ENCODE data around the gene PKD1L1.

Gene PKD1L1

GRCh38 chr7:47782792-47783191 lies 165.5 kb downstream of the PKD1L1 start:
- TF ChIP-seq TEAD4 (IDR thresholded peaks at IDR 0.05), result peak; percentile 47; the same call in 1 of the 2 replicates
- no peak for TF ChIP-seq CREB1 (IDR thresholded peaks at IDR 0.05; ENCODE audit: low read depth)
- no peak for TF ChIP-seq YY1 (IDR thresholded peaks at IDR 0.05; ENCODE audit: low read depth)
- no peak for TF ChIP-seq NFIC (IDR thresholded peaks at IDR 0.05)
- 0 out of 2 replicates have a peak, but pooled peaks have one; percentile 29 for TF ChIP-seq EP300 (IDR thresholded peaks at IDR 0.05; ENCODE audit: borderline replicate concordance)
- TF ChIP-seq EGR1 (IDR thresholded peaks at IDR 0.05), result no peak
- no peak for TF ChIP-seq FOXM1 (IDR thresholded peaks at IDR 0.05; ENCODE audit: borderline replicate concordance, low read depth)

- TF ChIP-seq, protein P1, sequence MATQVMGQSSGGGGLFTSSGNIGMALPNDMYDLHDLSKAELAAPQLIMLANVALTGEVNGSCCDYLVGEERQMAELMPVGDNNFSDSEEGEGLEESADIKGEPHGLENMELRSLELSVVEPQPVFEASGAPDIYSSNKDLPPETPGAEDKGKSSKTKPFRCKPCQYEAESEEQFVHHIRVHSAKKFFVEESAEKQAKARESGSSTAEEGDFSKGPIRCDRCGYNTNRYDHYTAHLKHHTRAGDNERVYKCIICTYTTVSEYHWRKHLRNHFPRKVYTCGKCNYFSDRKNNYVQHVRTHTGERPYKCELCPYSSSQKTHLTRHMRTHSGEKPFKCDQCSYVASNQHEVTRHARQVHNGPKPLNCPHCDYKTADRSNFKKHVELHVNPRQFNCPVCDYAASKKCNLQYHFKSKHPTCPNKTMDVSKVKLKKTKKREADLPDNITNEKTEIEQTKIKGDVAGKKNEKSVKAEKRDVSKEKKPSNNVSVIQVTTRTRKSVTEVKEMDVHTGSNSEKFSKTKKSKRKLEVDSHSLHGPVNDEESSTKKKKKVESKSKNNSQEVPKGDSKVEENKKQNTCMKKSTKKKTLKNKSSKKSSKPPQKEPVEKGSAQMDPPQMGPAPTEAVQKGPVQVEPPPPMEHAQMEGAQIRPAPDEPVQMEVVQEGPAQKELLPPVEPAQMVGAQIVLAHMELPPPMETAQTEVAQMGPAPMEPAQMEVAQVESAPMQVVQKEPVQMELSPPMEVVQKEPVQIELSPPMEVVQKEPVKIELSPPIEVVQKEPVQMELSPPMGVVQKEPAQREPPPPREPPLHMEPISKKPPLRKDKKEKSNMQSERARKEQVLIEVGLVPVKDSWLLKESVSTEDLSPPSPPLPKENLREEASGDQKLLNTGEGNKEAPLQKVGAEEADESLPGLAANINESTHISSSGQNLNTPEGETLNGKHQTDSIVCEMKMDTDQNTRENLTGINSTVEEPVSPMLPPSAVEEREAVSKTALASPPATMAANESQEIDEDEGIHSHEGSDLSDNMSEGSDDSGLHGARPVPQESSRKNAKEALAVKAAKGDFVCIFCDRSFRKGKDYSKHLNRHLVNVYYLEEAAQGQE (IDR thresholded peaks at IDR 0.05; ENCODE audit: low read depth), result no peak
- TF ChIP-seq ZBTB7A (IDR thresholded peaks at IDR 0.05; ENCODE audit: low read depth), result no peak
- no peak for TF ChIP-seq EGR1 (IDR thresholded peaks at IDR 0.05)
- no peak for TF ChIP-seq FOXM1 (IDR thresholded peaks at IDR 0.05; ENCODE audit: borderline replicate concordance, low read depth)
- no peak for TF ChIP-seq CEBPB (IDR thresholded peaks at IDR 0.05)
- TF ChIP-seq TCF12 (IDR thresholded peaks at IDR 0.05; ENCODE audit: low read depth), result no peak
- TF ChIP-seq CREB1 (IDR thresholded peaks at IDR 0.05; ENCODE audit: low read depth), result no peak
- TF ChIP-seq TAF1 (IDR thresholded peaks at IDR 0.05; ENCODE audit: low read depth), result no peak
- no peak for TF ChIP-seq MAX (IDR thresholded peaks at IDR 0.05)
- TF ChIP-seq NFIC (IDR thresholded peaks at IDR 0.05), result no peak
- TF ChIP-seq YY1 (IDR thresholded peaks at IDR 0.05; ENCODE audit: low read depth), result no peak
- TF ChIP-seq RAD21 (IDR thresholded peaks at IDR 0.05; ENCODE audit: low read depth), result no peak
- TF ChIP-seq EP300 (IDR thresholded peaks at IDR 0.05; ENCODE audit: borderline replicate concordance), result no peak
- TF ChIP-seq, protein P2, sequence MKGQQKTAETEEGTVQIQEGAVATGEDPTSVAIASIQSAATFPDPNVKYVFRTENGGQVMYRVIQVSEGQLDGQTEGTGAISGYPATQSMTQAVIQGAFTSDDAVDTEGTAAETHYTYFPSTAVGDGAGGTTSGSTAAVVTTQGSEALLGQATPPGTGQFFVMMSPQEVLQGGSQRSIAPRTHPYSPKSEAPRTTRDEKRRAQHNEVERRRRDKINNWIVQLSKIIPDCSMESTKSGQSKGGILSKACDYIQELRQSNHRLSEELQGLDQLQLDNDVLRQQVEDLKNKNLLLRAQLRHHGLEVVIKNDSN (IDR thresholded peaks at IDR 0.05), result no peak
- no peak for TF ChIP-seq TEAD4 (IDR thresholded peaks at IDR 0.05)
These were observed 166.2 kb downstream of the PKD1L1 start for GRCh38 chr7:47782022-47782421.

DNA sequence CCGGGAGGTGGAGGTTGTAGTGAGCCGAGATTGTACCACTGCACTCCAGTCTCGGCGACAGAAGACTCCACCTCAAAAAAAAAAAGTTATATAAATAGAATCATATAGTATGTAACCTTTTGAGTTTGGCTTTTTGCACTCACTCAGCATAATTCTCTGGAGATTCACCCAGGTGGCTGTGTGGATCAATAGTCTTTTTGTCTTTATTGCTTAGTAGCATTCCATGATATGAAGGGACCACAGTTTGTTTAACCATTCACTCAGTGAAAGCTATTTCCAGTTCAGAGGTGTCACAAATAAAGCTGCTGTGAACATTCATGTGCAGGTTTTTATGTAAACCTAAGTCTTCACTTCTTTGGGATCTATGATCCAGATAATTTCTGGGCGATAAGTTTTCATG lies 167.7 kb downstream of the PKD1L1 start:
- no peak for TF ChIP-seq TEAD4 (IDR thresholded peaks at IDR 0.05)
- TF ChIP-seq MAX (IDR thresholded peaks at IDR 0.05), result no peak
- no peak for TF ChIP-seq CREB1 (IDR thresholded peaks at IDR 0.05; ENCODE audit: low read depth)
- no peak for TF ChIP-seq NFIC (IDR thresholded peaks at IDR 0.05)
- TF ChIP-seq, protein P2 (IDR thresholded peaks at IDR 0.05), result no peak
- TF ChIP-seq EP300 (IDR thresholded peaks at IDR 0.05; ENCODE audit: borderline replicate concordance), result no peak
- no peak for TF ChIP-seq RAD21 (IDR thresholded peaks at IDR 0.05; ENCODE audit: low read depth)
- TF ChIP-seq TAF1 (IDR thresholded peaks at IDR 0.05; ENCODE audit: low read depth), result no peak
- no peak for TF ChIP-seq FOXM1 (IDR thresholded peaks at IDR 0.05; ENCODE audit: borderline replicate concordance, low read depth)
- TF ChIP-seq YY1 (IDR thresholded peaks at IDR 0.05; ENCODE audit: low read depth), result no peak
- TF ChIP-seq TCF12 (IDR thresholded peaks at IDR 0.05; ENCODE audit: low read depth), result no peak
- no peak for TF ChIP-seq ZBTB7A (IDR thresholded peaks at IDR 0.05; ENCODE audit: low read depth)

GRCh38 chr7:47779341-47779771 lies 168.9 kb downstream of the PKD1L1 start:
- TF ChIP-seq EP300 (IDR thresholded peaks at IDR 0.05; ENCODE audit: borderline replicate concordance) (no peak), MAX (IDR thresholded peaks at IDR 0.05) (no peak), CEBPB (IDR thresholded peaks at IDR 0.05) (no peak), EGR1 (IDR thresholded peaks at IDR 0.05) (no peak), CREB1 (IDR thresholded peaks at IDR 0.05; ENCODE audit: low read depth) (no peak), TAF1 (IDR thresholded peaks at IDR 0.05; ENCODE audit: low read depth) (no peak), TEAD4 (IDR thresholded peaks at IDR 0.05) (no peak), TCF12 (IDR thresholded peaks at IDR 0.05; ENCODE audit: low read depth) (no peak), YY1 (IDR thresholded peaks at IDR 0.05; ENCODE audit: low read depth) (no peak), FOXM1 (IDR thresholded peaks at IDR 0.05; ENCODE audit: borderline replicate concordance, low read depth) (no peak), RAD21 (IDR thresholded peaks at IDR 0.05; ENCODE audit: low read depth) (no peak), NFIC (IDR thresholded peaks at IDR 0.05) (no peak), ZBTB7A (IDR thresholded peaks at IDR 0.05; ENCODE audit: low read depth) (no peak)
- TF ChIP-seq, protein P2 (IDR thresholded peaks at IDR 0.05), result no peak
- TF ChIP-seq, protein P1 (IDR thresholded peaks at IDR 0.05; ENCODE audit: low read depth), result no peak

DNA sequence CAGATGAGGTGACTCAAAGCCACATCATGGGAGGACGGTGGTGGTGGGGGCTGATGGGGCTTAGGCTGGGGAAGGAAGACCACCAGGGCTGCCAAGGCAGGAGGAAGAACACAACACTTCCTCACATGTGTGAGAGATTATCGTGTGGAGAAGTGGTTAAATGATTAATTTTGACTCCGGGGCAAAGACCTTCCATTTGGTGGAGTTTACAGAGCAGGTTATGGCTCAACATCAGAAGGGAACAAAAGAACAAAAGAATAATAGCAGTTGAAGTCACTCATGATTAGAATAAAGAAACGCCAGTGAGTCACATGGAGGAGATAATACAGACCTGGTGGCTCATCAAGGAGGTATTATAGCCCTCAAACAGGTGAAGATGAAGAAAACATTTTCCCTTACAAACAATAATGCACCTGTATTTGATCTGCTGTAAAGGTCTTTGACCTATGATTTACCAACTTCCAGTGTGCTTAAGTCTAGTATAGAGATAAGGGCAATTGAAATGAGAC lies 170.1 kb downstream of the PKD1L1 start:
- no peak for TF ChIP-seq MAX (IDR thresholded peaks at IDR 0.05)
- no peak for TF ChIP-seq TAF1 (IDR thresholded peaks at IDR 0.05; ENCODE audit: low read depth)
- TF ChIP-seq, protein P1 (IDR thresholded peaks at IDR 0.05; ENCODE audit: low read depth), result no peak
- TF ChIP-seq EGR1 (IDR thresholded peaks at IDR 0.05), result no peak
- TF ChIP-seq, protein P2 (IDR thresholded peaks at IDR 0.05), result no peak
- no peak for TF ChIP-seq YY1 (IDR thresholded peaks at IDR 0.05; ENCODE audit: low read depth)
- TF ChIP-seq CEBPB (IDR thresholded peaks at IDR 0.05), result no peak
- no peak for TF ChIP-seq CREB1 (IDR thresholded peaks at IDR 0.05; ENCODE audit: low read depth)
- no peak for TF ChIP-seq FOXM1 (IDR thresholded peaks at IDR 0.05; ENCODE audit: borderline replicate concordance, low read depth)
- no peak for TF ChIP-seq RAD21 (IDR thresholded peaks at IDR 0.05; ENCODE audit: low read depth)
- TF ChIP-seq EP300 (IDR thresholded peaks at IDR 0.05; ENCODE audit: borderline replicate concordance), result no peak
- no peak for TF ChIP-seq ZBTB7A (IDR thresholded peaks at IDR 0.05; ENCODE audit: low read depth)
- TF ChIP-seq TCF12 (IDR thresholded peaks at IDR 0.05; ENCODE audit: low read depth), result no peak
- TF ChIP-seq TEAD4 (IDR thresholded peaks at IDR 0.05), result no peak
- no peak for TF ChIP-seq NFIC (IDR thresholded peaks at IDR 0.05)
